ENCODE results near the gene ADARB2. TPM values are rescaled to one million over a fixed set of nuclear protein-coding genes. Genes with fewer than 3 reads are reported as not detected.
A peak's percentile ranks its signal among the peaks of the same experiment; 100 is the strongest.

ADARB2 gene
- total RNA-seq, 1 donor from 2014 or later, result not detected

DNA sequence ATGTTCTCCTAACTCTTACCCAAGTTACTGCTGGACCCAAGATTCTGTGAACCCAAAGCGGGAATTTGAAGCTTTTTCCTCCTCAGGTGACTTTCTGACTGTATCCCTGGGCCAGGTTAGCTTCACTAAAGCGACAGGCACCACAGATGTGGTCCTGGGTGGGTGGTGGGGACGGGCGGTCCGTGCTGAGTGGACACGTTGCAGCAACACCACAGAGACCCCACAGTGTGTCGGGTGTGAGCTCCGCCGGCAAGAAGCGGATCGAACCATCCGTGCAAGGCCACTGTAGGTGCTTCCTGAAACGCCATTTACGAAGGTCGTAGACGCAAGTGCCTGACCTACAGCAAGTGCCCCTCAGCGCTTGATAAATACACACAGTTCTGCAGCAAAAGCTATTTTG lies 325.9 kb downstream of the ADARB2 start:
- H3K9me3 ChIP-seq, result no peaks in the 10 kb centered on the region
- no peak overlapping the region for H3K4me3 ChIP-seq
- intact Hi-C loops (cut with DNase I), result no loop called here
- H3K27ac ChIP-seq, result no peak overlapping the region
- DNase-seq (ENCODE audit: low spot score in 2 of 2), result peak in 1 of 2 donors; percentile 45
- TF ChIP-seq, protein P1, sequence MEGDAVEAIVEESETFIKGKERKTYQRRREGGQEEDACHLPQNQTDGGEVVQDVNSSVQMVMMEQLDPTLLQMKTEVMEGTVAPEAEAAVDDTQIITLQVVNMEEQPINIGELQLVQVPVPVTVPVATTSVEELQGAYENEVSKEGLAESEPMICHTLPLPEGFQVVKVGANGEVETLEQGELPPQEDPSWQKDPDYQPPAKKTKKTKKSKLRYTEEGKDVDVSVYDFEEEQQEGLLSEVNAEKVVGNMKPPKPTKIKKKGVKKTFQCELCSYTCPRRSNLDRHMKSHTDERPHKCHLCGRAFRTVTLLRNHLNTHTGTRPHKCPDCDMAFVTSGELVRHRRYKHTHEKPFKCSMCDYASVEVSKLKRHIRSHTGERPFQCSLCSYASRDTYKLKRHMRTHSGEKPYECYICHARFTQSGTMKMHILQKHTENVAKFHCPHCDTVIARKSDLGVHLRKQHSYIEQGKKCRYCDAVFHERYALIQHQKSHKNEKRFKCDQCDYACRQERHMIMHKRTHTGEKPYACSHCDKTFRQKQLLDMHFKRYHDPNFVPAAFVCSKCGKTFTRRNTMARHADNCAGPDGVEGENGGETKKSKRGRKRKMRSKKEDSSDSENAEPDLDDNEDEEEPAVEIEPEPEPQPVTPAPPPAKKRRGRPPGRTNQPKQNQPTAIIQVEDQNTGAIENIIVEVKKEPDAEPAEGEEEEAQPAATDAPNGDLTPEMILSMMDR (IDR thresholded peaks at IDR 0.05), result no peak
- H3K27me3 ChIP-seq, result no peaks in the 10 kb centered on the region
- H3K36me3 ChIP-seq, result no peaks in the 10 kb centered on the region
- no peaks in the 10 kb centered on the region for H3K4me1 ChIP-seq

DNA sequence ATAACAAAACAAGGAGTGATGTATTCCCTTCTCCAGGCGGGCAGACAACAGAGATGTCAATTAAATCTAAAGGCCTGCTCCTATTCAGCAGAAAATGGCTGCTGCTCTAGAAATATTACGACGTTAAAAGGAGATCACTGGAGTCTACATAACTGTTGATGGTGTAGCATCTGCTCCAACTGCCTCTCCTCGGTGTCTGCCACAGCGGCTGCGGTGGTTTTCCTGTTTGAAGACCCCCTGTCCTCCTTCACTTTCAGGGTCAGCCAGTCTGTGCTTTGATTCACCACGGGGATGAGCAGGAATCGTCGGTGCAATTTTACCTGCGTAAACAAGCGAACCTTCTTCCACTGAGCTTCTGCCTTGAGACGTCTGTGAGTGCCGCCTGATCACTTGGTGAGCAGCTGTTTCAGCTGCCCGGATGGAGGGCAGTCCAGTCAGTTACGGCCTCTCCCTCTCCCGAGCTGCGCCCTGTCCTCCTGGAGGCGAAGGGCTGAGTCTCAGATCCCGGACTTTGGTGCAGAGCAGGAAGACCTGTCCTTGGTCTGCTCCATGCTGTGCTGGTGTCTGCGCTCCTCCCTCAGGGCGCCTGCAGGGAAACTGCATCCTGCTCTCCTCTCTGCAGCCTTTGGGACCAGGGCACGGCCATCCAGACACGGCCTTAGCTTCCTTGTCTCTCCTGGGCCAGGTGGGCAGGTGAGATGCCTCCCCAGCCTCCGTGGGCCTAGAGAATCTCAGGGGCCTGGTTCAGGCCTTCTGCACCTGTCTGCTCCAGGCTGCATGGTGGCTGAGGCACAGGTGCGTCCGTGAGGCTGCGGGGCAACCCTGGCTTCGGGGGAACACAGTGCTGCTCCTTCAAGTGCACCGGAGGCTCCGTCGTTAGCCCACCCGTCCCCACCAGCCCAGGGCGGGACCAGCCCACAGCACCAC lies 326.6 kb downstream of the ADARB2 start:
- no peak overlapping the region for H3K4me3 ChIP-seq
- no peaks in the 10 kb centered on the region for H3K27me3 ChIP-seq
- TF ChIP-seq, protein P1 (IDR thresholded peaks at IDR 0.05), result no peak
- intact Hi-C loops (cut with DNase I), result no loop called here
- H3K4me1 ChIP-seq, result no peaks in the 10 kb centered on the region
- peak in 1 of 2 donors; percentile 34 for DNase-seq (ENCODE audit: low spot score in 2 of 2)
- no peak overlapping the region for H3K27ac ChIP-seq
- no peaks in the 10 kb centered on the region for H3K36me3 ChIP-seq
- H3K9me3 ChIP-seq, result no peaks in the 10 kb centered on the region

DNA sequence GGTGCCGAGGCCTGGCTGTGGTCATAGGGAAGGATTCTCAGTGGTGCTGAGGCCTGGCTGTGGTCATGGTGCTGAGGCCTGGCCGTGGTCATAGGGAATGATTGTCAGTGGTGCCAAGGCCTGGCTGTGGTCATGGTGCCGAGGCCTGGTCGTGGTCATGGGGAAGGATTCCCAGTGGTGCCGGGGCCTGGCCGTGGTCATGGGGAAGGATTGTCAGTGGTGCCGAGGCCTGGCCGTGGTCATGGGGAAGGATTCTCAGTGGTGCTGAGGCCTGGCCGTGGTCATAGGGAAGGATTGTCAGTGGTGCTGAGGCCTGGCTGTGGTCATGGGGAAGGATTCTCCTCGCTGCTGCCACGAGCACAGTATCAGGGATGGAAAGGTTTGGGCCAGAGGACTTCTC lies 327.3 kb downstream of the ADARB2 start:
- H3K4me3 ChIP-seq, result no peak overlapping the region
- no peaks in the 10 kb centered on the region for H3K9me3 ChIP-seq
- H3K4me1 ChIP-seq, result no peaks in the 10 kb centered on the region
- TF ChIP-seq, protein P1 (IDR thresholded peaks at IDR 0.05), result no peak
- intact Hi-C loops (cut with DNase I), result no loop called here
- no peaks in the 10 kb centered on the region for H3K36me3 ChIP-seq
- H3K27me3 ChIP-seq, result no peaks in the 10 kb centered on the region
- peak in 1 of 2 donors; percentile 12 for DNase-seq (ENCODE audit: low spot score in 2 of 2)
- no peak overlapping the region for H3K27ac ChIP-seq

DNA sequence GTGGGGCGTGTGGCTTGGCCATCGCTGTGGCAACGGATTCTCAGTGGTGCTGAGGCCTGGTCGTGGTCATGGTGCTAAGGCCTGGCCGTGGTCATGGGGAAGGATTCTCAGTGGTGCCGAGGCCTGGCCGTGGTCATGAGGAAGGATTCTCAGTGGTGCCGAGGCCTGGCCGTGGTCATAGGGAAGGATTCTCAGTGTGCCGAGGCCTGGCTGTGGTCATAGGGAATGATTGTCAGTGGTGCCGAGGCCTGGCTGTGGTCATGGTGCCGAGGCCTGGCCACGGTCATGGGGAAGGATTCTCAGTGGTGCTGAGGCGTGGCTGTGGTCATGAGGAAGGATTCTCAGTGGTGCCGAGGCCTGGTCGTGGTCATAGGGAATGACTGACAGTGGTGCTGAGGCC lies 327.9 kb downstream of the ADARB2 start:
- Histone ChIP-seq H3K36me3 (no peaks in the 10 kb centered on the region), H3K4me3 (no peak overlapping the region), H3K9me3 (no peaks in the 10 kb centered on the region), H3K27me3 (no peaks in the 10 kb centered on the region), H3K27ac (no peak overlapping the region), H3K4me1 (no peaks in the 10 kb centered on the region)
- DNase-seq (ENCODE audit: low spot score in 2 of 2), result peak in 1 of 2 donors; percentile 46
- intact Hi-C loops (cut with DNase I), result no loop called here
- TF ChIP-seq, protein P1 (IDR thresholded peaks at IDR 0.05), result no peak

DNA sequence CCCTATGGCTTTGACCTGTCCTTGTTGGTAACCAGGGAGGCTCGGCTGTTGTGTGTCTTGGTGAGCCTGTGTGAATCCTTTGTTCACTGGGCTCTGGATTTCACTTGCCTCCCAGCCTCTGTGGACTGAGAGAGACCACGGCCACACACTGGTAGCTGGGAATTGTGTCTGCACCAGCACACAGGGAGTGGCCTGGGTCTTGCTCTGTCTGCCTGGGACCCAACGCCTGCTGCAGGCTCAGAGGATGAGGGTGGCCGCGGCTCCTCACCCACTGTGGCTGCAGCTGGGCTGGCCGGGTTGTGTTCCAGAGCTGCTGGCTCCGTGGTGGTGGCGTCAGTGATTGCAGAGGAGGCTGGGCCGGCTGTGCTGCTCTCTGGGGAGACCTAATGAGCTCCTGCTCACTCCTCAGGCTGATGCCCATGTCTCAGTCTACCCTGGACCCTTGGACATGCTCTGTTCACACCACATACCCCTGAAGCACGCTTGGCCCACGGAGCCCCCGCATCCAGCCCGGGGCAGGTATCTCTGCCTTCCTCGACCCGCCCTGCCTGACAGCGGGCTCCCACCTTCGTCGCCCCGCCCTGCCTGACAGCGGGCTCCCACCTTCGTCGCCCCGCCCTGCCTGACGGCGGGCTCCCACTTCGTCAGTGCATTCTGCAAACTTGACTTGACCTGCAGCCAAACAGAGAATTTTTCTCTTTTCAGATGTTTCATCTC lies 328.5 kb downstream of the ADARB2 start:
- TF ChIP-seq, protein P1 (IDR thresholded peaks at IDR 0.05), result no peak
- peak in 1 of 2 donors; percentile 40 for DNase-seq (ENCODE audit: low spot score in 2 of 2)
- Histone ChIP-seq H3K36me3 (no peaks in the 10 kb centered on the region), H3K4me1 (no peaks in the 10 kb centered on the region), H3K4me3 (no peak overlapping the region), H3K27me3 (no peaks in the 10 kb centered on the region), H3K27ac (no peak overlapping the region), H3K9me3 (no peaks in the 10 kb centered on the region)
- intact Hi-C loops (cut with DNase I), result no loop called here

All from ascending aorta (tissue), 2 donors.